Sigmoid colon (tissue), 4 donors: ENCODE measurements around the gene SUPT3H.

Experiments used
- EP300 ChIP-seq, 4 donors: sonication (generic); formaldehyde crosslinking; IDR thresholded peaks; one replicate each; pipeline ENCODE4 v1.6.1; 2017; ENCODE audit warnings: antibody characterized with exemption in 4 of 4
- POLR2AphosphoS5 ChIP-seq, 4 donors: sonication (generic); formaldehyde crosslinking; IDR thresholded peaks; one replicate each; pipeline ENCODE4 v1.6.1; 2017; ENCODE audit warnings: antibody characterized with exemption in 4 of 4
- TF ChIP-seq, protein P1 (sequence below), 4 experiments: fragments of 450-650 bp in 3 of 4; fragments of 200-600 bp in 1 of 4; IDR thresholded peaks; one replicate each; pipeline ENCODE4 v1.5.1; 2016 to 2019; ENCODE audit warnings: antibody characterized with exemption in 4 of 4, mild to moderate bottlenecking in 3 of 4, moderate library complexity in 2 of 4

GRCh38 chr6:45031601-45032000 lies 346.1 kb downstream of the SUPT3H start:
- TF ChIP-seq, protein P1, sequence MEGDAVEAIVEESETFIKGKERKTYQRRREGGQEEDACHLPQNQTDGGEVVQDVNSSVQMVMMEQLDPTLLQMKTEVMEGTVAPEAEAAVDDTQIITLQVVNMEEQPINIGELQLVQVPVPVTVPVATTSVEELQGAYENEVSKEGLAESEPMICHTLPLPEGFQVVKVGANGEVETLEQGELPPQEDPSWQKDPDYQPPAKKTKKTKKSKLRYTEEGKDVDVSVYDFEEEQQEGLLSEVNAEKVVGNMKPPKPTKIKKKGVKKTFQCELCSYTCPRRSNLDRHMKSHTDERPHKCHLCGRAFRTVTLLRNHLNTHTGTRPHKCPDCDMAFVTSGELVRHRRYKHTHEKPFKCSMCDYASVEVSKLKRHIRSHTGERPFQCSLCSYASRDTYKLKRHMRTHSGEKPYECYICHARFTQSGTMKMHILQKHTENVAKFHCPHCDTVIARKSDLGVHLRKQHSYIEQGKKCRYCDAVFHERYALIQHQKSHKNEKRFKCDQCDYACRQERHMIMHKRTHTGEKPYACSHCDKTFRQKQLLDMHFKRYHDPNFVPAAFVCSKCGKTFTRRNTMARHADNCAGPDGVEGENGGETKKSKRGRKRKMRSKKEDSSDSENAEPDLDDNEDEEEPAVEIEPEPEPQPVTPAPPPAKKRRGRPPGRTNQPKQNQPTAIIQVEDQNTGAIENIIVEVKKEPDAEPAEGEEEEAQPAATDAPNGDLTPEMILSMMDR (IDR thresholded peaks at IDR 0.05): no peak
- TF ChIP-seq POLR2AphosphoS5 (IDR thresholded peaks at IDR 0.05) (no peak), EP300 (IDR thresholded peaks at IDR 0.05) (no peak)
